Effector memory CD8-positive, alpha-beta T cell (primary cell): ENCODE data around the gene ZSWIM9.

Experiments used
- ATAC-seq: fragments of 150-1000 bp; cut with Tn5 transposase; replicated peaks from 2 replicates; pipeline ENCODE4 v1.10.0; 2021; ENCODE audit warnings: mild to moderate bottlenecking, moderate library complexity
- DNase-seq, 3 experiments: peaks; one replicate each; pipeline ENCODE4 v3.0.0; 2021
- H3K27ac Mint-ChIP-seq, 2 donors: one replicate each; pipeline ENCODE4 v1.8.0; 2022; ENCODE audit warnings: mild to moderate bottlenecking in 2 of 2, mixed read lengths in 2 of 2, moderate library complexity in 2 of 2
- H3K27me3 Mint-ChIP-seq, 2 donors: one replicate each; pipeline ENCODE4 v1.8.0; 2022; ENCODE audit warnings: mixed read lengths in 2 of 2
- H3K36me3 Mint-ChIP-seq: one replicate; pipeline ENCODE4 v1.8.0; 2022; ENCODE audit warnings: mild to moderate bottlenecking, moderate library complexity, mixed read lengths; ENCODE audit not compliant: insufficient read depth
- H3K4me1 Mint-ChIP-seq, 2 donors: one replicate each; pipeline ENCODE4 v1.8.0; 2022; ENCODE audit warnings: low read depth in 2 of 2, mixed read lengths in 2 of 2
- H3K4me3 Mint-ChIP-seq, 2 donors: one replicate each; pipeline ENCODE4 v1.8.0; 2022; ENCODE audit warnings: mild to moderate bottlenecking in 2 of 2, mixed read lengths in 2 of 2, moderate library complexity in 2 of 2
- H3K9me3 Mint-ChIP-seq, 2 donors: one replicate each; pipeline ENCODE4 v1.8.0; 2022; ENCODE audit warnings: mixed read lengths in 2 of 2

Gene ZSWIM9

GRCh38 chr19:48247212-48247611 is 76.7 kb downstream of the ZSWIM9 start:
- H3K27ac Mint-ChIP-seq, result no peak overlapping the region
- no peak for DNase-seq
- no peaks in the 10 kb centered on the region for H3K9me3 Mint-ChIP-seq
- H3K4me1 Mint-ChIP-seq, result peaks cover 42 to 55% of the 10 kb centered on the region in 2 donors
- no peaks in the 10 kb centered on the region for H3K27me3 Mint-ChIP-seq
- H3K4me3 Mint-ChIP-seq, result peak overlapping the region; percentile 10 to 14
- ATAC-seq, result no peak
- peaks cover 33% of the 10 kb centered on the region for H3K36me3 Mint-ChIP-seq
